ENCODE results near the gene SDR42E1.

- no peak for TF ChIP-seq FOS (IDR thresholded peaks at IDR 0.05; ENCODE audit: borderline replicate concordance, extremely low read depth, insufficient read length)
- TF ChIP-seq ESRRA (IDR thresholded peaks at IDR 0.05; ENCODE audit: low read length): no peak
- no peak for TF ChIP-seq POLR2A (IDR thresholded peaks at IDR 0.05; ENCODE audit: low read depth, low read length)
Measured at GRCh38 chr16:82040296-82040695, 29.0 kb upstream of the SDR42E1 start.
